ENCODE measurements around the gene NPLOC4.

DNA sequence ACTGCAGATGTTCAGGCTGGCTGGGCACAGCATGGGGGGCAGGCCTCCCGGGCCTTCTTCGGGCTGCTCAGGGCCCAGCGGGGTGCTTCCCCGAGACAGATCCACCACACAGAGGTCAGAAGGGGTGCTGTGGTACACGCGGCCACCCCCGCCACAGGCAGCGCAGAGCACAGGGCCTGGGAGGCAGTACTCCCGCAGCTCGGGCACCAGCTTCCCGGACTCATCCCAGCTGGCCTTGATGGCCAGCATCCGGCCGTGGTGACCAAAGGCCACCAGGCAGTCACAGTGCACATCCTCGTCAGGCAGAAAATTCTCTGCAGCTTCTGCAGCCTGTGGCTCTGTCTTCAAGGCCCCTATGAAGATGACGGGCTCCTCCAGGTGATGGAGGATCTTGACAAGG is 86.6 kb downstream of the NPLOC4 start:
- TF ChIP-seq CTCF (IDR thresholded peaks at IDR 0.05) (no peak), POLR2A (IDR thresholded peaks at IDR 0.05) (no peak)

All from thyroid gland (tissue), 4 donors.